ENCODE measurements around the gene LIN7A.

DNA sequence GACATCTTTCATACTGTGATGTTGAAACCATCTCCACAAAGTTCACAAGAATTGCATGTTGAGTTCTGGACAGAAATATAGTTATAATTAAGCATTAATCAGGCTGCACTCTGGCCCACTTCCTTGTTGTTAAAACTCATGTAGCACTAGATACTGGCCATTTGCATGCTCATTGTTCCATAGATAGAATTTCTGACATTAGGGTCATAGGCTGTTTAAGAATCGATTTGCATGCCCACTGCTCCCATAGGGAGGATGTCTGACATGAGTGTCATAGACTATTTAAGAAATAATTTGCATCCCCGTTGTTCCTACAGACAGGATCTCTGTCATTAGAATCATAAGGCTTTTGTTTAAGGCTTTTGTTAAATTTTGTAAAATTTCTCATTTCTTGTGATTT, 170.8 kb downstream of the LIN7A start:
- no peak for TF ChIP-seq NRF1 (IDR thresholded peaks at IDR 0.05; ENCODE audit: low read depth, low read length)
- no peak for TF ChIP-seq YY1 (IDR thresholded peaks at IDR 0.05; ENCODE audit: low read depth, low read length)
- no peak for TF ChIP-seq RBBP5 (IDR thresholded peaks at IDR 0.05; ENCODE audit: borderline replicate concordance, low read depth, low read length)
- TF ChIP-seq TEAD4 (IDR thresholded peaks at IDR 0.05; ENCODE audit: low read depth, low read length), result no peak
- TF ChIP-seq POLR2A (IDR thresholded peaks at IDR 0.05; ENCODE audit: control extremely low read depth in 1 of 2, low read depth in 2 of 2, low read length in 2 of 2), result no peak
- TF ChIP-seq CTCF (IDR thresholded peaks at IDR 0.05; ENCODE audit: control extremely low read depth in 1 of 3, insufficient read depth in 1 of 3, low read depth in 1 of 3, low read length in 3 of 3), result no peak
- no peak for TF ChIP-seq POLR2AphosphoS5 (IDR thresholded peaks at IDR 0.05; ENCODE audit: low read depth, low read length)
- no peak for TF ChIP-seq RFX5 (IDR thresholded peaks at IDR 0.05; ENCODE audit: borderline replicate concordance, low read depth, low read length)
- no peak for TF ChIP-seq HDAC6 (IDR thresholded peaks at IDR 0.05; ENCODE audit: low read depth, low read length)
- TF ChIP-seq SP1 (IDR thresholded peaks at IDR 0.05; ENCODE audit: low read depth, low read length), result no peak
- no peak for TF ChIP-seq KDM1A (IDR thresholded peaks at IDR 0.05; ENCODE audit: borderline replicate concordance, low read length)
- TF ChIP-seq EZH2 (IDR thresholded peaks at IDR 0.05; ENCODE audit: low read depth, low read length, severe bottlenecking), result no peak
- no peak for TF ChIP-seq ZNF274 (IDR thresholded peaks at IDR 0.05; ENCODE audit: borderline replicate concordance, extremely low read depth, low read length)
- TF ChIP-seq JUND (IDR thresholded peaks at IDR 0.05; ENCODE audit: low read length), result no peak
